K562 (cell line): Measurements from ENCODE around the gene ADAMTSL2. TPM values are rescaled to one million over a fixed set of nuclear protein-coding genes. Genes with fewer than 3 reads are reported as not detected.
A peak's percentile ranks its signal among the peaks of the same experiment; 100 is the strongest.

Source experiments
- ATAC-seq: fragments of 200-7000 bp; cut with Tn5 transposase; 3 replicates; pipeline ENCODE4 v1.9.1; 2020; ENCODE audit warnings: moderate library complexity
- BruUV-seq: library from RNA; stranded (reverse); fragments of 400-500 nt; replicated peaks from 2 replicates; lab custom pipeline; 2021; lab: Mats Ljungman, UMichigan
- CTCF ChIA-PET: fragments of 300-600 bp; formaldehyde crosslinking; extraction: SDS; loops from one replicate; lab custom pipeline; 2021; ENCODE audit warnings: low intra/inter-chr PET ratio; lab: Yijun Ruan, JAX
- POLR2A ChIA-PET: fragments of 300-600, 350-650 bp; sonication (Branson Sonifier 250); formaldehyde crosslinking; extraction: SDS; loops from one replicate; lab custom pipeline; 2021; ENCODE audit warnings: antibody characterized with exemption, inconsistent platforms; lab: Yijun Ruan, JAX
- DNase-seq, 4 experiments: peaks; one replicate each; pipeline versions ENCODE4 v3.0.0 to v3.0.0-alpha.2; 2011 to 2018; ENCODE audit warnings: low spot score in 3 of 4, mixed read lengths in 3 of 4; ENCODE audit errors: extremely low read depth in 1 of 4
- FAIRE-seq: peaks from 2 replicates; lab custom pipeline; 2011; peaks lifted over from hg19 to GRCh38; lab: Jason Lieb, UNC
- H2AFZ ChIP-seq: 2 replicates; pipeline ENCODE4 v1.6.0; 2011; ENCODE audit warnings: low read depth, low read length, control low read depth, inconsistent platforms
- H3K27ac ChIP-seq: fragments of 200-600 bp; 3 replicates; pipeline ENCODE4 v1.8.0; 2011; ENCODE audit warnings: low read depth, mild to moderate bottlenecking, control low read depth, inconsistent platforms, low read length, moderate library complexity, mixed read lengths; ENCODE audit errors: extremely low read depth
- H3K27me3 ChIP-seq, 2 experiments: fragments of 300-600 bp in 1 of 2; 2 replicates in 1 of 2; 3 replicates in 1 of 2; pipeline versions ENCODE4 v1.6.0 to v1.8.0; 2011; ENCODE audit warnings: inconsistent platforms in 2 of 2, low read length in 2 of 2, mild to moderate bottlenecking in 1 of 2, mixed read lengths in 1 of 2, moderate library complexity in 1 of 2; ENCODE audit not compliant: control insufficient read depth in 2 of 2, insufficient read depth in 2 of 2
- H3K36me3 ChIP-seq: fragments of 300-600 bp; 3 replicates; pipeline ENCODE4 v1.8.0; 2011; ENCODE audit warnings: mild to moderate bottlenecking, low read length, inconsistent platforms; ENCODE audit not compliant: control insufficient read depth, insufficient read depth
- H3K4me1 ChIP-seq, 2 experiments: fragments of 200-600 bp in 1 of 2; replicated peaks in 1 of 2; 2 replicates in 1 of 2; 3 replicates in 1 of 2; pipeline versions ENCODE4 v1.5.1 to v1.8.0; 2011; ENCODE audit warnings: inconsistent platforms in 2 of 2, low read length in 2 of 2, mild to moderate bottlenecking in 1 of 2, mixed read lengths in 1 of 2, moderate library complexity in 1 of 2; ENCODE audit not compliant: control insufficient read depth in 2 of 2, insufficient read depth in 2 of 2
- H3K4me2 ChIP-seq: 2 replicates; pipeline ENCODE4 v1.6.1; 2011; ENCODE audit warnings: low read length, control low read depth, inconsistent platforms, mixed read lengths; ENCODE audit not compliant: insufficient read depth
- H3K4me3 ChIP-seq: fragments of 200-600 bp; sonication (generic), shearing (Covaris generic); 2 replicates; pipeline ENCODE4 v1.5.1; 2016; ENCODE audit warnings: control low read depth, inconsistent platforms
- H3K79me2 ChIP-seq: fragments of 200-600 bp; 3 replicates; pipeline ENCODE4 v1.8.0; 2011; ENCODE audit warnings: low read length, inconsistent platforms; ENCODE audit not compliant: control insufficient read depth, insufficient read depth
- H3K9ac ChIP-seq, 2 experiments: 2 replicates each; pipeline versions ENCODE4 v1.6.0 to v1.6.1; 2011; ENCODE audit warnings: low read depth in 2 of 2, low read length in 2 of 2, control low read depth in 1 of 2, inconsistent platforms in 1 of 2, mild to moderate bottlenecking in 1 of 2, mixed read lengths in 1 of 2; ENCODE audit not compliant: insufficient read depth in 1 of 2
- H3K9me1 ChIP-seq: one replicate; pipeline ENCODE4 v1.6.0; 2011; ENCODE audit warnings: inconsistent platforms, mild to moderate bottlenecking, low read length, moderate library complexity; ENCODE audit not compliant: control insufficient read depth, insufficient read depth
- H3K9me3 ChIP-seq: replicated peaks from 2 replicates; pipeline ENCODE4 v1.5.1; 2011; ENCODE audit warnings: low read depth, low read length, inconsistent platforms; ENCODE audit not compliant: control insufficient read depth, insufficient read depth
- H4K20me1 ChIP-seq: replicated peaks from 2 replicates; pipeline ENCODE4 v1.6.1; 2011; ENCODE audit warnings: low read length, inconsistent platforms, mixed read lengths; ENCODE audit not compliant: control insufficient read depth, insufficient read depth
- CHD4 ChIP-seq: fragments of 200-600 bp; sonication (generic); IDR thresholded peaks from 3 replicates; pipeline ENCODE4 v1.6.1; 2012; ENCODE audit warnings: low read depth, mild to moderate bottlenecking, mixed read lengths, low read length, inconsistent platforms; ENCODE audit not compliant: insufficient read depth, insufficient replicate concordance, poor library complexity, severe bottlenecking
- ESRRA ChIP-seq: fragments of 450-650 bp; IDR thresholded peaks from 2 replicates; pipeline ENCODE4 v1.6.1; 2014; ENCODE audit warnings: low read depth, mild to moderate bottlenecking, moderate library complexity, borderline replicate concordance
- FOXM1 ChIP-seq, 2 experiments: fragments of 450-650 bp in 1 of 2; sonication (generic) in 1 of 2; formaldehyde crosslinking in 1 of 2; IDR thresholded peaks; 2 replicates each; pipeline versions ENCODE4 v1.6.1 to v1.9.0; 2017 to 2022; ENCODE audit warnings: low read depth in 2 of 2, mild to moderate bottlenecking in 2 of 2, missing genetic modification reagents in 1 of 2, moderate library complexity in 1 of 2
- NR2F6 ChIP-seq: fragments of 450-650 bp; formaldehyde crosslinking; IDR thresholded peaks from 2 replicates; pipeline ENCODE4 v1.4.0; 2020; ENCODE audit warnings: mild to moderate bottlenecking
- SAFB ChIP-seq: fragments of 200-400 bp; formaldehyde crosslinking; IDR thresholded peaks from 2 replicates; pipeline ENCODE4 v1.6.1; 2017; ENCODE audit warnings: low read depth, low read length, borderline replicate concordance
- ZFP36 ChIP-seq: fragments of 150-350 bp; IDR thresholded peaks from 2 replicates; pipeline ENCODE4 v1.6.1; 2018; ENCODE audit warnings: low read length, low read depth; ENCODE audit not compliant: partially characterized antibody
- ZNF778 ChIP-seq: fragments of 450-650 bp; formaldehyde crosslinking; IDR thresholded peaks from 2 replicates; pipeline ENCODE4 v1.4.0; 2020; ENCODE audit warnings: mild to moderate bottlenecking, moderate library complexity
- WGBS: fragments of 100-300 bp; shearing (Covaris generic); methylation state at CpG from one replicate; pipeline ENCODE4 v1.1.6; 2016; ENCODE audit warnings: low coverage, mixed read lengths; ENCODE audit not compliant: insufficient coverage; ENCODE audit errors: missing lambda C conversion rate; 5-methylcytosine and 5-hydroxymethylcytosine counted together
- in situ Hi-C: fragments of 300-500 bp; cut with MboI; formaldehyde crosslinking; loops from 4 replicates; pipeline ENCODE4 v1.15.0; 2018; ENCODE audit warnings: inconsistent platforms, mixed read lengths
- intact Hi-C: fragments of 100-400 bp; cut with micrococcal nuclease; formaldehyde crosslinking; loops from 2 replicates; pipeline ENCODE4 v1.14.2; 2022
- polyA plus RNA-seq, 8 experiments: library from polyadenylated mRNA; depleted of rRNA in 4 of 8; stranded (reverse) in 5 of 8; unstranded in 3 of 8; fragments of >200 nt; fragmentation: Nextera tagmentation in 2 of 8; fragmentation: Illumina TruSeq in 1 of 8; extraction: Ambion mirVana in 2 of 8; extraction: Trizol in 1 of 8; gene quantifications; 2 replicates each; pipeline versions ENCODE4 v1.2.1 to v1.2.3, GENCODE V29; 2011 to 2014; ENCODE audit warnings: inconsistent platforms in 1 of 8, missing spikeins in 1 of 8
- total RNA-seq, 7 experiments: library from RNA; depleted of rRNA in 6 of 7; stranded (reverse); fragments of >200 nt in 6 of 7; fragmentation: Illumina TruSeq in 2 of 7; extraction: Trizol in 2 of 7; gene quantifications; 2 replicates each; pipeline versions ENCODE4 v1.2.1 to v1.2.3, GENCODE V29; 2011 to 2021; ENCODE audit warnings: low replicate concordance in 1 of 7
- TF ChIP-seq, protein P1 (sequence below): fragments of 250-450 bp; sonication (Bioruptor Pico); IDR thresholded peaks from 2 replicates; pipeline ENCODE4 v1.5.0; 2021; ENCODE audit warnings: mild to moderate bottlenecking, borderline replicate concordance

ADAMTSL2 gene
- total and polyA plus RNA-seq, 9 of the 15 experiments (the other 6 are each of a cell fraction or from before 2014, with no cell fraction given) = 0.04 TPM; not detected in 8

DNA sequence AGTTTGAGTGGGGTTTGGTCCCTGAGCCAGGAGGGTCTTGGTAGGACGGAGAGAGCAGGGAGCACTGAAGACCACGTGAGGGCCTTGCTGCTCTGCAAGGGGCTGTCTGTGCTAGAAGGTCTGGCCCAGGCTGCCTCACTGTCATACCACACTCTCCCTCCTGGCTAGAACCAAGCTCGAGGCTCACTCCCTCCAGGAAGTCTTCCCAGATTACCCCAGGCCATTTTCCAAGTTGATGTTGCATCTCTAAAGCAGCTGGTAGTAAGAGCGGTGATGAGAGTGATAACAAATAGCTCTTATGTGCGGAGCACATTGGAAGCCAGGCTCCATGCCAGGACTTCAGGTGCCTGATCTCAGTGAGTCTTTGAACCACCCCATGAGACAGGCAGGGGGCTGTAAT is 16.3 kb upstream of the ADAMTSL2 start:
- Histone ChIP-seq H4K20me1 (peaks cover 10% of the 10 kb centered on the region), H2AFZ (no peak overlapping the region), H3K27ac (no peak overlapping the region), H3K4me3 (no peak overlapping the region), H3K36me3 (no peaks in the 10 kb centered on the region), H3K4me2 (no peak overlapping the region), H3K9me1 (no peaks in the 10 kb centered on the region), H3K4me1 (peaks cover 0 to 22% of the 10 kb centered on the region in 2 experiments; a peak in 2 of 5 replicates), H3K9ac (no peak overlapping the region), H3K9me3 (no peaks in the 10 kb centered on the region), H3K79me2 (no peaks in the 10 kb centered on the region), H3K27me3 (peaks cover 38 to 89% of the 10 kb centered on the region in 2 experiments)
- intact Hi-C loops (no loop called here), in situ Hi-C loops (no loop called here)
- ChIA-PET POLR2A (interaction anchor here (0.6 to 0.7 kb wide), 3 partner anchors 22 to 220 kb away, joined by 3 to 4 read pairs (median 3); partner anchors contain the start of gene SARDH), CTCF (interaction anchor here (0.6 kb wide), 1 partner anchor 199 kb away, joined by 3 read pairs; no protein-coding TSS in a partner anchor)
- ATAC-seq (no peak), FAIRE-seq (no peak), DNase-seq (no peak)
- WGBS = 5% methylated on average over 4 of the region's 5 CpGs
- BruUV-seq = no TSS peak
- TF ChIP-seq SAFB = no peak
- peak; percentile 93 for TF ChIP-seq ZFP36

DNA sequence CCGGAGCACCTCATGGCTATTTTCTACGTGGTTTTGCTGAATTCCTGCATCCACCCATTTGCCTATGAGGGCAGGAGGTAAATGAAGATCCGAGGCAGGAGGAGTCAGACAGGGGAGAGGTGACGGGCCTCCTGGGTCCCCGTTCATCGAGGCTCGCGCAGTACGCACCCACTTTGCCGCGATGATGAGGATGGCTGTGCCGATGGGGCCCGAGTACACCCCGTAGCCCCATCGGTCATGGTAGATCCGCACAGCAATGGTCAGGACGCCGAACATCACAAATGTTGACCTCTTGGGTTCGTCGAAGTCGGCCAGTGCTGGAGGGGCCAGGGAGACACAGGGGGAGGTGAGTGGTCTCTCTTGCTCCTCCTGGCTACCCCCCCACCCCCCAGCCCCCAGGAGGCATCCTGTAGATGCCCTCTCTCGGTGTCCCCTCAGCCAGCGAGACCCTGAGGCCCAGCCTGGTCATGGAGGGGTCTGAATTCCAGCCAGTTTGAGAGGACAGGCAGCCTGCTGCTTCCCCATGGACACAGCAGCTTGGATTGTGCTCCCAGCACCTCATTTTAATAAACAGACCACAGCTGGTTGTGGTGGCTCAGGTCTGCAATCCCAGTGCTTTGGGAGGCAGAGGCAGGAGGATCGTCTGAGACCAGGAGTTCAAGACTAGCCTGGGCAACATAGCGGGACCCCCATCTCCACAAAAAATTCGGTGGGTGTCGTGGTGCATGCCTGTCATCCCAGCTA is 15.6 kb upstream of the ADAMTSL2 start:
- in situ Hi-C loops (no loop called here), intact Hi-C loops (no loop called here)
- Histone ChIP-seq H3K4me3 (no peak overlapping the region), H2AFZ (no peak overlapping the region), H3K4me1 (peaks cover 0 to 15% of the 10 kb centered on the region in 2 experiments; a peak in 1 of 5 replicates), H4K20me1 (peaks cover 11% of the 10 kb centered on the region), H3K9ac (peak overlapping the region in 1 of 2 experiments; percentile 48; a peak in 1 of 4 replicates), H3K27ac (no peak overlapping the region), H3K9me3 (no peaks in the 10 kb centered on the region), H3K9me1 (no peaks in the 10 kb centered on the region), H3K4me2 (no peak overlapping the region), H3K36me3 (no peaks in the 10 kb centered on the region), H3K79me2 (no peaks in the 10 kb centered on the region), H3K27me3 (peaks cover 42 to 89% of the 10 kb centered on the region in 2 experiments)
- DNase-seq (no peak), ATAC-seq (no peak), FAIRE-seq (no peak)
- CTCF ChIA-PET = no interaction called here
- 6% methylated on average over 27 of the region's 27 CpGs for WGBS
- no TSS peak for BruUV-seq
- TF ChIP-seq, protein P1, sequence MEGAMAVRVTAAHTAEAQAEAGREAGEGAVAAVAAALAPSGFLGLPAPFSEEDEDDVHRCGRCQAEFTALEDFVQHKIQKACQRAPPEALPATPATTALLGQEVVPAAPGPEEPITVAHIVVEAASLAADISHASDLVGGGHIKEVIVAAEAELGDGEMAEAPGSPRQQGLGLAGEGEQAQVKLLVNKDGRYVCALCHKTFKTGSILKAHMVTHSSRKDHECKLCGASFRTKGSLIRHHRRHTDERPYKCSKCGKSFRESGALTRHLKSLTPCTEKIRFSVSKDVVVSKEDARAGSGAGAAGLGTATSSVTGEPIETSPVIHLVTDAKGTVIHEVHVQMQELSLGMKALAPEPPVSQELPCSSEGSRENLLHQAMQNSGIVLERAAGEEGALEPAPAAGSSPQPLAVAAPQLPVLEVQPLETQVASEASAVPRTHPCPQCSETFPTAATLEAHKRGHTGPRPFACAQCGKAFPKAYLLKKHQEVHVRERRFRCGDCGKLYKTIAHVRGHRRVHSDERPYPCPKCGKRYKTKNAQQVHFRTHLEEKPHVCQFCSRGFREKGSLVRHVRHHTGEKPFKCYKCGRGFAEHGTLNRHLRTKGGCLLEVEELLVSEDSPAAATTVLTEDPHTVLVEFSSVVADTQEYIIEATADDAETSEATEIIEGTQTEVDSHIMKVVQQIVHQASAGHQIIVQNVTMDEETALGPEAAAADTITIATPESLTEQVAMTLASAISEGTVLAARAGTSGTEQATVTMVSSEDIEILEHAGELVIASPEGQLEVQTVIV (CRISPR knock-in tag) = no peak
- no peak for TF ChIP-seq FOXM1 (IDR thresholded peaks at IDR 0.05; ENCODE audit: low read depth)
- TF ChIP-seq FOXM1 (CRISPR knock-in tag; IDR thresholded peaks at IDR 0.05; ENCODE audit: low read depth) = no peak
- TF ChIP-seq NR2F6 (CRISPR knock-in tag) = no peak
- TF ChIP-seq ZNF778 = no peak
- no peak for TF ChIP-seq CHD4
- TF ChIP-seq ESRRA = no peak
- POLR2A ChIA-PET = interaction anchor here (0.6 to 0.7 kb wide), 2 partner anchors 22 to 215 kb away, joined by 3 to 4 read pairs; no protein-coding TSS in a partner anchor
